H1 (cell line): ENCODE measurements around the gene HDAC7. TPM values are rescaled to one million over a fixed set of nuclear protein-coding genes. Genes with fewer than 3 reads are reported as not detected.

ENCODE experiments used
- CTCF ChIA-PET: fragments of 300-600 bp; sonication (Branson Sonifier 250); formaldehyde crosslinking; loops from one replicate; lab custom pipeline; 2021; ENCODE audit not compliant: partially characterized antibody; lab: Charles Lee
- POLR2A ChIA-PET: fragments of 300-600 bp; sonication (Branson Sonifier 250); formaldehyde crosslinking; loops from one replicate; lab custom pipeline; 2021; ENCODE audit warnings: inconsistent platforms; ENCODE audit not compliant: partially characterized antibody; lab: Charles Lee
- DNase-seq, 2 experiments: peaks; one replicate each; pipeline versions ENCODE4 v3.0.0 to v3.0.0-alpha.2; 2010 to 2022; ENCODE audit warnings: low spot score in 2 of 2, low read depth in 1 of 2, mixed read lengths in 1 of 2
- FAIRE-seq: peaks from 2 replicates; lab custom pipeline; 2011; peaks lifted over from hg19 to GRCh38; lab: Jason Lieb, UNC
- H2AFZ ChIP-seq: 2 replicates; pipeline ENCODE4 v1.8.1; 2012; ENCODE audit warnings: low read length, inconsistent platforms
- H2AK5ac ChIP-seq: 2 replicates; pipeline ENCODE4 v1.6.1; 2013; ENCODE audit warnings: low read depth, low read length
- H2BK120ac ChIP-seq: replicated peaks from 2 replicates; pipeline ENCODE3; 2013; ENCODE audit warnings: low read depth, low read length, inconsistent platforms
- H2BK12ac ChIP-seq: 2 replicates; pipeline ENCODE4 v1.6.1; 2013; ENCODE audit warnings: low read depth, low read length
- H2BK15ac ChIP-seq: 2 replicates; pipeline ENCODE4 v1.6.1; 2013; ENCODE audit warnings: low read length
- H2BK20ac ChIP-seq: 2 replicates; pipeline ENCODE4 v1.6.1; 2013; ENCODE audit warnings: low read length
- H2BK5ac ChIP-seq: 2 replicates; pipeline ENCODE4 v1.6.1; 2013; ENCODE audit warnings: low read depth, low read length
- H3K14ac ChIP-seq: 2 replicates; pipeline ENCODE4 v1.6.1; 2013; ENCODE audit warnings: inconsistent platforms; ENCODE audit not compliant: insufficient read length
- H3K18ac ChIP-seq: 2 replicates; pipeline ENCODE4 v1.6.1; 2013; ENCODE audit warnings: low read length; ENCODE audit errors: extremely low read depth
- H3K23ac ChIP-seq: 2 replicates; pipeline ENCODE4 v1.6.1; 2013; ENCODE audit warnings: inconsistent platforms; ENCODE audit not compliant: insufficient read length
- H3K23me2 ChIP-seq: 2 replicates; pipeline ENCODE4 v1.6.1; 2013; ENCODE audit warnings: low read depth, low read length
- H3K27ac ChIP-seq: 2 replicates; pipeline ENCODE4 v1.6.1; 2011; ENCODE audit warnings: low read depth, low read length, inconsistent platforms
- H3K27me3 ChIP-seq, 4 experiments: replicated peaks in 1 of 4; 1 replicate in 1 of 4; 2 replicates in 3 of 4; pipeline versions ENCODE4 v1.6.1 to v1.8.1; 2011 to 2013; ENCODE audit warnings: low read length in 3 of 4, mild to moderate bottlenecking in 3 of 4, inconsistent platforms in 2 of 4, mixed read lengths in 2 of 4, moderate library complexity in 1 of 4; ENCODE audit not compliant: control insufficient read depth in 3 of 4, insufficient read depth in 3 of 4; ENCODE audit errors: extremely low read depth in 1 of 4
- H3K36me3 ChIP-seq, 4 experiments: 2 replicates each; pipeline versions ENCODE4 v1.6.1 to v1.8.1; 2011 to 2013; ENCODE audit warnings: mild to moderate bottlenecking in 4 of 4, low read length in 3 of 4, moderate library complexity in 2 of 4, control low read depth in 1 of 4, inconsistent platforms in 1 of 4; ENCODE audit not compliant: insufficient read depth in 4 of 4, control insufficient read depth in 2 of 4
- H3K4ac ChIP-seq: replicated peaks from 2 replicates; pipeline ENCODE3; 2013; ENCODE audit warnings: low read length, low read depth, mixed read lengths, inconsistent platforms; ENCODE audit not compliant: insufficient read length
- H3K4me1 ChIP-seq, 4 experiments: replicated peaks in 1 of 4; 1 replicate in 1 of 4; 2 replicates in 3 of 4; pipeline versions ENCODE4 v1.6.1 to v1.8.1; 2011 to 2013; ENCODE audit warnings: low read length in 3 of 4, inconsistent platforms in 2 of 4, mixed read lengths in 1 of 4; ENCODE audit not compliant: insufficient read depth in 4 of 4, control insufficient read depth in 3 of 4
- H3K4me2 ChIP-seq, 2 experiments: 2 replicates each; pipeline versions ENCODE4 v1.6.1 to v1.8.1; 2011 to 2013; ENCODE audit warnings: low read depth in 2 of 2, low read length in 2 of 2, control low read depth in 1 of 2, inconsistent platforms in 1 of 2, mild to moderate bottlenecking in 1 of 2; ENCODE audit not compliant: insufficient read depth in 1 of 2
- H3K4me3 ChIP-seq, 4 experiments: fragments of 200-600, 300-600 bp in 1 of 4; sonication (generic), shearing (Covaris generic), sonication (Bioruptor Twin) in 1 of 4; 2 replicates each; pipeline versions ENCODE4 v1.5.1 to v1.8.1; 2011 to 2016; ENCODE audit warnings: low read length in 4 of 4, low read depth in 3 of 4, control low read depth in 2 of 4, inconsistent platforms in 2 of 4, mild to moderate bottlenecking in 2 of 4, mixed read lengths in 1 of 4, moderate library complexity in 1 of 4; ENCODE audit not compliant: insufficient read depth in 2 of 4; ENCODE audit errors: extremely low read depth in 1 of 4
- H3K56ac ChIP-seq: replicated peaks from 2 replicates; pipeline ENCODE3; 2013; ENCODE audit warnings: low read depth, mild to moderate bottlenecking, mixed read lengths, low read length, inconsistent platforms; ENCODE audit not compliant: insufficient read length
- H3K79me1 ChIP-seq: 2 replicates; pipeline ENCODE4 v1.6.1; 2013; ENCODE audit warnings: low read depth, low read length, control low read depth
- H3K79me2 ChIP-seq, 2 experiments: 2 replicates each; pipeline versions ENCODE4 v1.6.1 to v1.8.1; 2012 to 2013; ENCODE audit warnings: low read length in 2 of 2, mild to moderate bottlenecking in 2 of 2, inconsistent platforms in 1 of 2; ENCODE audit not compliant: insufficient read depth in 2 of 2, control insufficient read depth in 1 of 2
- H3K9ac ChIP-seq, 4 experiments: replicated peaks in 1 of 4; 1 replicate in 1 of 4; 2 replicates in 3 of 4; pipeline versions ENCODE4 v1.6.1 to v1.8.1; 2011 to 2013; ENCODE audit warnings: low read depth in 3 of 4, low read length in 3 of 4, control low read depth in 2 of 4, mild to moderate bottlenecking in 2 of 4, moderate library complexity in 2 of 4, inconsistent platforms in 1 of 4; ENCODE audit errors: extremely low read depth in 1 of 4
- H3K9me3 ChIP-seq, 2 experiments: 2 replicates each; pipeline versions ENCODE4 v1.6.1 to v1.8.1; 2012 to 2013; ENCODE audit warnings: mild to moderate bottlenecking in 2 of 2, moderate library complexity in 2 of 2, control low read depth in 1 of 2, inconsistent platforms in 1 of 2, low read depth in 1 of 2, low read length in 1 of 2, mixed read lengths in 1 of 2; ENCODE audit not compliant: insufficient read depth in 2 of 2
- H4K20me1 ChIP-seq, 2 experiments: replicated peaks in 1 of 2; 2 replicates each; pipeline versions ENCODE3 to v1.8.1; 2011 to 2013; ENCODE audit warnings: inconsistent platforms in 2 of 2, low read length in 2 of 2, mild to moderate bottlenecking in 1 of 2; ENCODE audit not compliant: insufficient read depth in 2 of 2, control insufficient read depth in 1 of 2
- H4K5ac ChIP-seq: 2 replicates; pipeline ENCODE4 v1.6.1; 2013; ENCODE audit warnings: low read length, low read depth, mixed read lengths, inconsistent platforms; ENCODE audit not compliant: insufficient read length
- H4K8ac ChIP-seq: 2 replicates; pipeline ENCODE4 v1.8.0; 2013; ENCODE audit warnings: mild to moderate bottlenecking, moderate library complexity, low read length, inconsistent platforms; ENCODE audit not compliant: insufficient read depth; ENCODE audit errors: extremely low read depth
- H4K91ac ChIP-seq: replicated peaks from 2 replicates; pipeline ENCODE3; 2013; ENCODE audit warnings: low read length, mixed read lengths, inconsistent platforms; ENCODE audit not compliant: insufficient read length
- BACH1 ChIP-seq: IDR thresholded peaks from 2 replicates; pipeline ENCODE4 v1.6.1; 2012; ENCODE audit warnings: low read length, improper control_type of control experiment
- BRCA1 ChIP-seq: IDR thresholded peaks from 2 replicates; pipeline ENCODE4 v1.6.1; 2012; ENCODE audit warnings: low read depth, low read length, improper control_type of control experiment
- CTBP2 ChIP-seq: IDR thresholded peaks from 2 replicates; pipeline ENCODE4 v1.7.0; 2011; ENCODE audit warnings: borderline replicate concordance, mild to moderate bottlenecking, moderate library complexity, mixed read lengths, low read length; ENCODE audit not compliant: insufficient read depth, insufficient read length
- CTCF ChIP-seq, 3 experiments: IDR thresholded peaks; 1 replicate in 2 of 3; 2 replicates in 1 of 3; pipeline versions ENCODE4 v1.5.1 to v1.6.1; 2011; ENCODE audit warnings: low read length in 3 of 3, mild to moderate bottlenecking in 3 of 3, inconsistent platforms in 2 of 3, low read depth in 1 of 3, moderate library complexity in 1 of 3; ENCODE audit not compliant: insufficient read depth in 1 of 3; ENCODE audit errors: control extremely low read depth in 1 of 3
- RXRA ChIP-seq: IDR thresholded peaks from 2 replicates; pipeline ENCODE4 v1.6.1; 2011; ENCODE audit warnings: low read depth, mild to moderate bottlenecking, low read length, moderate library complexity; ENCODE audit not compliant: insufficient read depth
- WGBS, 2 experiments: shearing (Covaris generic) in 1 of 2; methylation state at CpG; one replicate each; pipeline versions ENCODE4 v1.1.6 to v1.1.7; 2013 to 2015; ENCODE audit warnings: low lambda C conversion rate in 2 of 2, mixed read lengths in 2 of 2, inconsistent platforms in 1 of 2, low coverage in 1 of 2, missing lambda C conversion rate in 1 of 2; ENCODE audit not compliant: insufficient replicate concordance in 2 of 2, insufficient coverage in 1 of 2, insufficient read length in 1 of 2; ENCODE audit errors: extremely low coverage in 1 of 2, missing lambda C conversion rate in 1 of 2; 5-methylcytosine and 5-hydroxymethylcytosine counted together
- polyA plus RNA-seq, 7 experiments: library from polyadenylated mRNA; depleted of rRNA in 3 of 7; stranded (reverse) in 5 of 7; unstranded in 2 of 7; fragments of >200 nt in 5 of 7; fragments of 200-250 nt in 2 of 7; gene quantifications; 1 replicate in 5 of 7; 2 replicates in 1 of 7; 4 replicates in 1 of 7; pipeline versions ENCODE4 v1.2.1 to v1.2.3, GENCODE V29; 2011 to 2013; ENCODE audit warnings: missing spikeins in 2 of 7, mixed read lengths in 2 of 7
- total RNA-seq: library from RNA; stranded (reverse); fragmentation: NEBNext Ultra II Directional; extraction: Animal tissue kit (Norgen Biotek cat#: 25700); gene quantifications from 2 replicates; pipeline ENCODE4 v1.2.1, GENCODE V29; 2021
- TF ChIP-seq, protein P1 (sequence below): IDR thresholded peaks from 2 replicates; pipeline ENCODE4 v1.6.1; 2011; ENCODE audit warnings: low read length, improper control_type of control experiment

HDAC7 gene
- total and polyA plus RNA-seq, 2 of the 8 experiments (the other 6 are each of a cell fraction or from before 2014, with no cell fraction given) = 25.5 to 84.9 TPM

- H3K4me1 ChIP-seq = peaks cover 19 to 48% (median 38%) of the 10 kb centered on the region in 4 experiments
- H3K9ac ChIP-seq = no peak overlapping the region
- no peak overlapping the region; the same call in 1 of the 2 replicates for H3K27ac ChIP-seq
- no peak overlapping the region for H3K4ac ChIP-seq
- peaks cover 3% of the 10 kb centered on the region for H3K23me2 ChIP-seq
- no peaks in the 10 kb centered on the region for H3K27me3 ChIP-seq
- no peaks in the 10 kb centered on the region for H3K9me3 ChIP-seq
- peak overlapping the region; percentile 93; the same call in 1 of the 2 replicates for H2BK12ac ChIP-seq
- no peak overlapping the region for H3K4me3 ChIP-seq
- H4K20me1 ChIP-seq = peaks cover 5 to 18% of the 10 kb centered on the region in 2 experiments
- H2AK5ac ChIP-seq = peak overlapping the region; percentile 56; the same call in 1 of the 2 replicates
- H4K91ac ChIP-seq = no peak overlapping the region
- peaks cover 12% of the 10 kb centered on the region; the same call in 1 of the 2 replicates for H3K79me1 ChIP-seq
- peaks cover 0 to 83% of the 10 kb centered on the region in 2 experiments; a peak in 3 of 4 replicates for H3K79me2 ChIP-seq
- POLR2A ChIA-PET = interaction anchor here (0.9 to 29.3 kb wide), 8 partner anchors 8 to 53 kb away, joined by 3 to 480 read pairs (median 6); partner anchors contain the start of gene HDAC7
- CTCF ChIA-PET = interaction anchor here (0.7 to 58.8 kb wide), 15 partner anchors 11 to 140 kb away, joined by 3 to 2001 read pairs (median 5); partner anchors contain the start of genes HDAC7 and SLC48A1
- no peak overlapping the region for H2AFZ ChIP-seq
- no peak overlapping the region for H3K14ac ChIP-seq
- no peak for FAIRE-seq
- no peak overlapping the region for H2BK120ac ChIP-seq
- H3K23ac ChIP-seq = no peak overlapping the region
- peaks cover 0 to 2% (median 0%) of the 10 kb centered on the region in 4 experiments; a peak in 1 of 8 replicates for H3K36me3 ChIP-seq
- H4K5ac ChIP-seq = no peak overlapping the region
- H4K8ac ChIP-seq = peak overlapping the region; percentile 62; the same call in 1 of the 2 replicates
- H3K56ac ChIP-seq = no peak overlapping the region
- no peak overlapping the region for H2BK5ac ChIP-seq
- peak overlapping the region; percentile 44 for H3K18ac ChIP-seq
- no peak for DNase-seq
- H2BK20ac ChIP-seq = peak overlapping the region; percentile 92; the same call in 1 of the 2 replicates
- H2BK15ac ChIP-seq = no peak overlapping the region
- 78% methylated on average over 9 of the region's 9 CpGs; no CpG with 5 or more reads in 1 of the 2 experiments for WGBS, 2 experiments
- no peak overlapping the region for H3K4me2 ChIP-seq
- TF ChIP-seq BACH1 (no peak), CTBP2 (no peak), BRCA1 (no peak), CTCF (IDR thresholded peaks at IDR 0.05; ENCODE audit: control extremely low read depth in 1 of 3, insufficient read depth in 1 of 3, low read depth in 1 of 3, low read length in 3 of 3) (peak in 2 of 3 experiments; percentile 16 to 40; a peak in 2 of 4 replicates), RXRA (no peak)
- TF ChIP-seq, protein P1, sequence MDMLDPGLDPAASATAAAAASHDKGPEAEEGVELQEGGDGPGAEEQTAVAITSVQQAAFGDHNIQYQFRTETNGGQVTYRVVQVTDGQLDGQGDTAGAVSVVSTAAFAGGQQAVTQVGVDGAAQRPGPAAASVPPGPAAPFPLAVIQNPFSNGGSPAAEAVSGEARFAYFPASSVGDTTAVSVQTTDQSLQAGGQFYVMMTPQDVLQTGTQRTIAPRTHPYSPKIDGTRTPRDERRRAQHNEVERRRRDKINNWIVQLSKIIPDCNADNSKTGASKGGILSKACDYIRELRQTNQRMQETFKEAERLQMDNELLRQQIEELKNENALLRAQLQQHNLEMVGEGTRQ = no peak
Measured at GRCh38 chr12:47808574-47809365, 10.9 kb downstream of the HDAC7 start.
